K562 (cell line): Measurements from ENCODE around the gene KCNA2. TPM values are rescaled to one million over a fixed set of nuclear protein-coding genes. Genes with fewer than 3 reads are reported as not detected.

Experiments used
- ATAC-seq: fragments of 200-7000 bp; cut with Tn5 transposase; 3 replicates; pipeline ENCODE4 v1.9.1; 2020; ENCODE audit warnings: moderate library complexity
- BruUV-seq: library from RNA; stranded (reverse); fragments of 400-500 nt; replicated peaks from 2 replicates; lab custom pipeline; 2021; lab: Mats Ljungman, UMichigan
- CTCF ChIA-PET: fragments of 300-600 bp; formaldehyde crosslinking; extraction: SDS; loops from one replicate; lab custom pipeline; 2021; ENCODE audit warnings: low intra/inter-chr PET ratio; lab: Yijun Ruan, JAX
- POLR2A ChIA-PET: fragments of 300-600, 350-650 bp; sonication (Branson Sonifier 250); formaldehyde crosslinking; extraction: SDS; loops from one replicate; lab custom pipeline; 2021; ENCODE audit warnings: antibody characterized with exemption, inconsistent platforms; lab: Yijun Ruan, JAX
- DNase-seq, 4 experiments: peaks; one replicate each; pipeline versions ENCODE4 v3.0.0 to v3.0.0-alpha.2; 2011 to 2018; ENCODE audit warnings: low spot score in 3 of 4, mixed read lengths in 3 of 4; ENCODE audit errors: extremely low read depth in 1 of 4
- FAIRE-seq: peaks from 2 replicates; lab custom pipeline; 2011; peaks lifted over from hg19 to GRCh38; lab: Jason Lieb, UNC
- H2AFZ ChIP-seq: 2 replicates; pipeline ENCODE4 v1.6.0; 2011; ENCODE audit warnings: low read depth, low read length, control low read depth, inconsistent platforms
- H3K27ac ChIP-seq: fragments of 200-600 bp; 3 replicates; pipeline ENCODE4 v1.8.0; 2011; ENCODE audit warnings: low read depth, mild to moderate bottlenecking, control low read depth, inconsistent platforms, low read length, moderate library complexity, mixed read lengths; ENCODE audit errors: extremely low read depth
- H3K27me3 ChIP-seq, 2 experiments: fragments of 300-600 bp in 1 of 2; 2 replicates in 1 of 2; 3 replicates in 1 of 2; pipeline versions ENCODE4 v1.6.0 to v1.8.0; 2011; ENCODE audit warnings: inconsistent platforms in 2 of 2, low read length in 2 of 2, mild to moderate bottlenecking in 1 of 2, mixed read lengths in 1 of 2, moderate library complexity in 1 of 2; ENCODE audit not compliant: control insufficient read depth in 2 of 2, insufficient read depth in 2 of 2
- H3K36me3 ChIP-seq: fragments of 300-600 bp; 3 replicates; pipeline ENCODE4 v1.8.0; 2011; ENCODE audit warnings: mild to moderate bottlenecking, low read length, inconsistent platforms; ENCODE audit not compliant: control insufficient read depth, insufficient read depth
- H3K4me1 ChIP-seq, 2 experiments: fragments of 200-600 bp in 1 of 2; replicated peaks in 1 of 2; 2 replicates in 1 of 2; 3 replicates in 1 of 2; pipeline versions ENCODE4 v1.5.1 to v1.8.0; 2011; ENCODE audit warnings: inconsistent platforms in 2 of 2, low read length in 2 of 2, mild to moderate bottlenecking in 1 of 2, mixed read lengths in 1 of 2, moderate library complexity in 1 of 2; ENCODE audit not compliant: control insufficient read depth in 2 of 2, insufficient read depth in 2 of 2
- H3K4me2 ChIP-seq: 2 replicates; pipeline ENCODE4 v1.6.1; 2011; ENCODE audit warnings: low read length, control low read depth, inconsistent platforms, mixed read lengths; ENCODE audit not compliant: insufficient read depth
- H3K4me3 ChIP-seq: fragments of 200-600 bp; sonication (generic), shearing (Covaris generic); 2 replicates; pipeline ENCODE4 v1.5.1; 2016; ENCODE audit warnings: control low read depth, inconsistent platforms
- H3K79me2 ChIP-seq: fragments of 200-600 bp; 3 replicates; pipeline ENCODE4 v1.8.0; 2011; ENCODE audit warnings: low read length, inconsistent platforms; ENCODE audit not compliant: control insufficient read depth, insufficient read depth
- H3K9ac ChIP-seq, 2 experiments: 2 replicates each; pipeline versions ENCODE4 v1.6.0 to v1.6.1; 2011; ENCODE audit warnings: low read depth in 2 of 2, low read length in 2 of 2, control low read depth in 1 of 2, inconsistent platforms in 1 of 2, mild to moderate bottlenecking in 1 of 2, mixed read lengths in 1 of 2; ENCODE audit not compliant: insufficient read depth in 1 of 2
- H3K9me1 ChIP-seq: one replicate; pipeline ENCODE4 v1.6.0; 2011; ENCODE audit warnings: inconsistent platforms, mild to moderate bottlenecking, low read length, moderate library complexity; ENCODE audit not compliant: control insufficient read depth, insufficient read depth
- H3K9me3 ChIP-seq: replicated peaks from 2 replicates; pipeline ENCODE4 v1.5.1; 2011; ENCODE audit warnings: low read depth, low read length, inconsistent platforms; ENCODE audit not compliant: control insufficient read depth, insufficient read depth
- H4K20me1 ChIP-seq: replicated peaks from 2 replicates; pipeline ENCODE4 v1.6.1; 2011; ENCODE audit warnings: low read length, inconsistent platforms, mixed read lengths; ENCODE audit not compliant: control insufficient read depth, insufficient read depth
- HNRNPH1 ChIP-seq: fragments of 200-400 bp; formaldehyde crosslinking; optimal IDR thresholded peaks from 2 replicates; pipeline ENCODE3; 2017; ENCODE audit warnings: low read depth, mild to moderate bottlenecking, low read length, moderate library complexity
- HNRNPL ChIP-seq: fragments of 200-400 bp; formaldehyde crosslinking; IDR thresholded peaks from 2 replicates; pipeline ENCODE4 v1.6.1; 2017; ENCODE audit warnings: low read depth, mild to moderate bottlenecking, low read length
- HNRNPLL ChIP-seq: fragments of 200-400 bp; formaldehyde crosslinking; IDR thresholded peaks from 2 replicates; pipeline ENCODE4 v1.6.1; 2017; ENCODE audit warnings: low read length, low read depth, mild to moderate bottlenecking; ENCODE audit not compliant: poor library complexity, severe bottlenecking
- JUN ChIP-seq, 2 experiments: sonication (generic) in 1 of 2; formaldehyde crosslinking in 1 of 2; IDR thresholded peaks; 2 replicates each; pipeline versions ENCODE4 v1.6.1 to v1.8.0; 2012 to 2022; ENCODE audit warnings: borderline replicate concordance in 2 of 2, mild to moderate bottlenecking in 2 of 2, improper control_type of control experiment in 1 of 2, low read depth in 1 of 2, low read length in 1 of 2, missing genetic modification reagents in 1 of 2
- NCOA6 ChIP-seq: fragments of 450-650 bp; IDR thresholded peaks from 2 replicates; pipeline ENCODE4 v1.6.1; 2017; ENCODE audit warnings: mild to moderate bottlenecking
- POLR2AphosphoS5 ChIP-seq: IDR thresholded peaks from 2 replicates; pipeline ENCODE4 v1.6.1; 2011; ENCODE audit warnings: mild to moderate bottlenecking, low read depth, low read length, moderate library complexity; ENCODE audit not compliant: control insufficient read depth, insufficient read depth
- PTRF ChIP-seq: fragments of 450-650 bp; IDR thresholded peaks from 2 replicates; pipeline ENCODE4 v1.6.1; 2016; ENCODE audit warnings: mild to moderate bottlenecking, missing genetic modification characterization, missing compliant biosample characterization
- RBM25 ChIP-seq: fragments of 200-400 bp; formaldehyde crosslinking; IDR thresholded peaks from 2 replicates; pipeline ENCODE4 v1.6.1; 2018; ENCODE audit warnings: low read length, low read depth, moderate library complexity; ENCODE audit not compliant: severe bottlenecking
- SMAD2 ChIP-seq: fragments of 150-350 bp; IDR thresholded peaks from 2 replicates; pipeline ENCODE4 v1.6.1; 2014; ENCODE audit warnings: low read depth, mild to moderate bottlenecking, low read length
- TFAM ChIP-seq: fragments of 250-450 bp; sonication (Bioruptor Pico); conservative IDR thresholded peaks from 2 replicates; pipeline ENCODE4 v1.5.0; 2021; ENCODE audit warnings: mild to moderate bottlenecking, moderate library complexity
- WGBS: fragments of 100-300 bp; shearing (Covaris generic); methylation state at CpG from one replicate; pipeline ENCODE4 v1.1.6; 2016; ENCODE audit warnings: low coverage, mixed read lengths; ENCODE audit not compliant: insufficient coverage; ENCODE audit errors: missing lambda C conversion rate; 5-methylcytosine and 5-hydroxymethylcytosine counted together
- in situ Hi-C: fragments of 300-500 bp; cut with MboI; formaldehyde crosslinking; loops from 4 replicates; pipeline ENCODE4 v1.15.0; 2018; ENCODE audit warnings: inconsistent platforms, mixed read lengths
- intact Hi-C: fragments of 100-400 bp; cut with micrococcal nuclease; formaldehyde crosslinking; loops from 2 replicates; pipeline ENCODE4 v1.14.2; 2022
- polyA plus RNA-seq, 8 experiments: library from polyadenylated mRNA; depleted of rRNA in 4 of 8; stranded (reverse) in 5 of 8; unstranded in 3 of 8; fragments of >200 nt; fragmentation: Nextera tagmentation in 2 of 8; fragmentation: Illumina TruSeq in 1 of 8; extraction: Ambion mirVana in 2 of 8; extraction: Trizol in 1 of 8; gene quantifications; 2 replicates each; pipeline versions ENCODE4 v1.2.1 to v1.2.3, GENCODE V29; 2011 to 2014; ENCODE audit warnings: inconsistent platforms in 1 of 8, missing spikeins in 1 of 8
- total RNA-seq, 7 experiments: library from RNA; depleted of rRNA in 6 of 7; stranded (reverse); fragments of >200 nt in 6 of 7; fragmentation: Illumina TruSeq in 2 of 7; extraction: Trizol in 2 of 7; gene quantifications; 2 replicates each; pipeline versions ENCODE4 v1.2.1 to v1.2.3, GENCODE V29; 2011 to 2021; ENCODE audit warnings: low replicate concordance in 1 of 7
- TF ChIP-seq, protein P1 (sequence below), 2 experiments: fragments of 450-650 bp in 1 of 2; sonication (generic) in 1 of 2; formaldehyde crosslinking in 1 of 2; IDR thresholded peaks in 1 of 2; conservative IDR thresholded peaks in 1 of 2; 2 replicates each; pipeline versions ENCODE4 v1.6.1 to v1.8.1; 2016 to 2023; ENCODE audit warnings: mild to moderate bottlenecking in 2 of 2, moderate library complexity in 2 of 2, inconsistent platforms in 1 of 2, missing genetic modification reagents in 1 of 2
- TF ChIP-seq, protein P2 (sequence below): IDR thresholded peaks from 2 replicates; pipeline ENCODE4 v1.6.1; 2012; ENCODE audit warnings: low read depth, low read length, improper control_type of control experiment, borderline replicate concordance

KCNA2 gene
- total and polyA plus RNA-seq, 9 of the 15 experiments (the other 6 are each of a cell fraction or from before 2014, with no cell fraction given), result not detected

DNA sequence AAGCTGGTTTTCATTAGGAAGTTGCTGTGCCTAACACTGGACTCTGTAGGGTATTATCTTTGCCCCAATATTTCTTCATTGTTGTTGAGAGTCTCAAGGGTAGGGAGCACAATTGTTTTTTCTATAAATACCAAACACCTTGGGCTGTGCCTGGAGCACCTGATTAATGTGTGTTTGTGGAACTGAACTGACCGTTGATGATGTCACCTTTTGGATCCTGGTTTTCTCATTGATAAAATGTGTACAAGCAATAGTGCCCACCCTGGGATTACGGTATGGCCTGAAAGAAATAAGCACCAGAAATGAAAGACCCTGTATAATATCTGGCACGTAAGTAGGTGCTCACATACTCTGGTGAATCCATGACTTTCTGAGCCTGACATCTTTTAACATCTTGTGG, 39.3 kb downstream of the KCNA2 start:
- Histone ChIP-seq H3K4me2 (no peak overlapping the region), H3K36me3 (no peaks in the 10 kb centered on the region), H4K20me1 (peaks cover 7% of the 10 kb centered on the region; the same call in 1 of the 2 replicates), H2AFZ (no peak overlapping the region), H3K9me1 (no peaks in the 10 kb centered on the region), H3K4me1 (no peaks in the 10 kb centered on the region), H3K27me3 (peaks cover 8 to 36% of the 10 kb centered on the region in 2 experiments; a peak in 4 of 5 replicates), H3K9ac (no peak overlapping the region), H3K4me3 (no peak overlapping the region), H3K9me3 (no peaks in the 10 kb centered on the region), H3K79me2 (no peaks in the 10 kb centered on the region), H3K27ac (no peak overlapping the region)
- no TSS peak for BruUV-seq
- intact Hi-C loops, result no loop called here
- ATAC-seq (no peak), FAIRE-seq (no peak), DNase-seq (no peak)
- CTCF ChIA-PET, result no interaction called here
- POLR2A ChIA-PET, result no interaction called here
- WGBS, result 0% methylated on average over 3 of the region's 3 CpGs
- in situ Hi-C loops, result no loop called here
- TF ChIP-seq, protein P1, sequence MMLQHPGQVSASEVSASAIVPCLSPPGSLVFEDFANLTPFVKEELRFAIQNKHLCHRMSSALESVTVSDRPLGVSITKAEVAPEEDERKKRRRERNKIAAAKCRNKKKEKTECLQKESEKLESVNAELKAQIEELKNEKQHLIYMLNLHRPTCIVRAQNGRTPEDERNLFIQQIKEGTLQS (IDR thresholded peaks at IDR 0.05), result peak; percentile 42; the same call in 1 of the 2 replicates
- TF ChIP-seq, protein P1 (CRISPR knock-in tag; conservative IDR thresholded peaks at IDR 0.05), result no peak
- TF ChIP-seq RBM25, result no peak

DNA sequence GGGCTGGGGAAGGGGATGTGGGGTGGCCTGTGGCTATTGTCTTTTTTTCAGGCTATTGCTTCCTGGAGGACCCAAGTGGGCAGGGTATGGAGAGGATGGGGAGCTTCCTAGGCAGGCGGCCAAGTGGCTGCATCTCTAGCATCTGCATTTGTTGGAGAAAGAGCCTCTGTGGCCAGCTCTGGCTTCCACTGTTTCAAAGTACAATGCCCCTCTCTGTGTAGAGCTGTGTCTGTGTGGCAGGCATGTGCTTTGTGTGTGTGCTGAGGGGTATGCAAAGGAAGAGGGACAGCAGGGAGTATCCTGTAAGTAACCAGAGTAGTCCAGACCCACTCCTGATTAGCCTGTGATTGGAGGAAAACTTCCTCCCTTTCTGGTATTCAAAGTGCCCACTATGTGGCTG, 40.6 kb downstream of the KCNA2 start:
- Histone ChIP-seq H3K4me1 (no peaks in the 10 kb centered on the region), H3K9me1 (no peaks in the 10 kb centered on the region), H3K4me3 (no peak overlapping the region), H3K36me3 (no peaks in the 10 kb centered on the region), H2AFZ (no peak overlapping the region), H3K27ac (no peak overlapping the region), H4K20me1 (peaks cover 7% of the 10 kb centered on the region; the same call in 1 of the 2 replicates), H3K4me2 (no peak overlapping the region), H3K9ac (no peak overlapping the region), H3K9me3 (no peaks in the 10 kb centered on the region), H3K27me3 (peaks cover 8 to 44% of the 10 kb centered on the region in 2 experiments; a peak in 4 of 5 replicates), H3K79me2 (no peaks in the 10 kb centered on the region)
- DNase-seq (no peak), ATAC-seq (no peak), FAIRE-seq (no peak)
- in situ Hi-C loops (no loop called here), intact Hi-C loops (no loop called here)
- WGBS, result 0% methylated on average over 1 of the region's 1 CpG
- no TSS peak for BruUV-seq
- ChIA-PET CTCF (no interaction called here), POLR2A (interaction anchor here (0.8 to 0.9 kb wide), 2 partner anchors 9 kb away, joined by 3 to 4 read pairs; no protein-coding TSS in a partner anchor)
- TF ChIP-seq JUN (IDR thresholded peaks at IDR 0.05; ENCODE audit: borderline replicate concordance, low read depth, low read length) (no peak), JUN (CRISPR knock-in tag; IDR thresholded peaks at IDR 0.05; ENCODE audit: borderline replicate concordance) (no peak), POLR2AphosphoS5 (no peak), HNRNPL (no peak), TFAM (CRISPR knock-in tag) (no peak), HNRNPLL (no peak), NCOA6 (no peak), HNRNPH1 (no peak), PTRF (tag) (no peak), SMAD2 (no peak)
- TF ChIP-seq, protein P2, sequence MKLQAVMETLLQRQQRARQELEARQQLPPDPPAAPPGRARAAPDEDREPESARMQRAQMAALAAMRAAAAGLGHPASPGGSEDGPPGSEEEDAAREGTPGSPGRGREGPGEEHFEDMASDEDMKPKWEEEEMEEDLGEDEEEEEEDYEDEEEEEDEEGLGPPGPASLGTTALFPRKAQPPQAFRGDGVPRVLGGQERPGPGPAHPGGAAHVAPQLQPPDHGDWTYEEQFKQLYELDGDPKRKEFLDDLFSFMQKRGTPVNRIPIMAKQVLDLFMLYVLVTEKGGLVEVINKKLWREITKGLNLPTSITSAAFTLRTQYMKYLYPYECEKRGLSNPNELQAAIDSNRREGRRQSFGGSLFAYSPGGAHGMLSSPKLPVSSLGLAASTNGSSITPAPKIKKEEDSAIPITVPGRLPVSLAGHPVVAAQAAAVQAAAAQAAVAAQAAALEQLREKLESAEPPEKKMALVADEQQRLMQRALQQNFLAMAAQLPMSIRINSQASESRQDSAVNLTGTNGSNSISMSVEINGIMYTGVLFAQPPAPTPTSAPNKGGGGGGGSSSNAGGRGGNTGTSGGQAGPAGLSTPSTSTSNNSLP, result no peak
